Thyroid gland (tissue), 4 donors: Measurements from ENCODE around the gene CXCL14.

ENCODE experiments used
- CTCF ChIP-seq, 6 experiments: fragments of 200-600 bp in 3 of 6; fragments of 450-650 bp in 3 of 6; sonication (generic) in 3 of 6; IDR thresholded peaks; one replicate each; pipeline ENCODE4 v1.5.1; 2016 to 2019; ENCODE audit warnings: antibody characterized with exemption in 6 of 6, mild to moderate bottlenecking in 2 of 6, inconsistent platforms in 1 of 6, moderate library complexity in 1 of 6
- POLR2A ChIP-seq, 2 donors: fragments of 450-650 bp; IDR thresholded peaks; one replicate each; pipeline ENCODE4 v1.6.1; 2017; ENCODE audit warnings: antibody characterized with exemption in 2 of 2, mild to moderate bottlenecking in 2 of 2, moderate library complexity in 1 of 2

GRCh38 chr5:135538261-135538660 is 40.5 kb downstream of the CXCL14 start:
- no peak for TF ChIP-seq CTCF (IDR thresholded peaks at IDR 0.05)
- TF ChIP-seq POLR2A (IDR thresholded peaks at IDR 0.05): no peak
